Kidney epithelial cell (primary cell): ENCODE results near the gene LMO1. TPM values are rescaled to one million over a fixed set of nuclear protein-coding genes. Genes with fewer than 3 reads are reported as not detected.

Source experiments
- DNase-seq: peaks from one replicate; pipeline ENCODE4 v3.0.0-alpha.2; 2010; ENCODE audit warnings: low read depth
- H3K27me3 ChIP-seq: 2 replicates; pipeline ENCODE4 v1.6.0; 2011; ENCODE audit warnings: low read length; ENCODE audit not compliant: control insufficient read depth, insufficient read depth
- H3K36me3 ChIP-seq: 2 replicates; pipeline ENCODE4 v1.5.1; 2011; ENCODE audit warnings: low read length; ENCODE audit not compliant: control insufficient read depth, insufficient read depth
- H3K4me3 ChIP-seq: 2 replicates; pipeline ENCODE4 v1.5.1; 2011; ENCODE audit warnings: low read depth, mild to moderate bottlenecking, control low read depth, low read length
- total RNA-seq: library from RNA; depleted of rRNA; stranded (reverse); fragments of >200 nt; gene quantifications from 2 replicates; pipeline ENCODE4 v1.2.3, GENCODE V29; 2015
- TF ChIP-seq, protein P1 (sequence below): IDR thresholded peaks from 2 replicates; pipeline ENCODE4 v1.5.1; 2011; ENCODE audit warnings: mild to moderate bottlenecking, moderate library complexity, low read length, control low read depth, inconsistent platforms; ENCODE audit not compliant: insufficient read depth, poor library complexity, severe bottlenecking

The LMO1 gene
- total RNA-seq, 1 donor from 2014 or later: 0.50 TPM

- no peak for DNase-seq
- Histone ChIP-seq H3K4me3 (no peak overlapping the region), H3K36me3 (no peaks in the 10 kb centered on the region), H3K27me3 (peaks cover 46% of the 10 kb centered on the region)
- TF ChIP-seq, protein P1, sequence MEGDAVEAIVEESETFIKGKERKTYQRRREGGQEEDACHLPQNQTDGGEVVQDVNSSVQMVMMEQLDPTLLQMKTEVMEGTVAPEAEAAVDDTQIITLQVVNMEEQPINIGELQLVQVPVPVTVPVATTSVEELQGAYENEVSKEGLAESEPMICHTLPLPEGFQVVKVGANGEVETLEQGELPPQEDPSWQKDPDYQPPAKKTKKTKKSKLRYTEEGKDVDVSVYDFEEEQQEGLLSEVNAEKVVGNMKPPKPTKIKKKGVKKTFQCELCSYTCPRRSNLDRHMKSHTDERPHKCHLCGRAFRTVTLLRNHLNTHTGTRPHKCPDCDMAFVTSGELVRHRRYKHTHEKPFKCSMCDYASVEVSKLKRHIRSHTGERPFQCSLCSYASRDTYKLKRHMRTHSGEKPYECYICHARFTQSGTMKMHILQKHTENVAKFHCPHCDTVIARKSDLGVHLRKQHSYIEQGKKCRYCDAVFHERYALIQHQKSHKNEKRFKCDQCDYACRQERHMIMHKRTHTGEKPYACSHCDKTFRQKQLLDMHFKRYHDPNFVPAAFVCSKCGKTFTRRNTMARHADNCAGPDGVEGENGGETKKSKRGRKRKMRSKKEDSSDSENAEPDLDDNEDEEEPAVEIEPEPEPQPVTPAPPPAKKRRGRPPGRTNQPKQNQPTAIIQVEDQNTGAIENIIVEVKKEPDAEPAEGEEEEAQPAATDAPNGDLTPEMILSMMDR: no peak
Observed at GRCh38 chr11:8261291-8261690, 2.4 kb downstream of the LMO1 start.

DNA sequence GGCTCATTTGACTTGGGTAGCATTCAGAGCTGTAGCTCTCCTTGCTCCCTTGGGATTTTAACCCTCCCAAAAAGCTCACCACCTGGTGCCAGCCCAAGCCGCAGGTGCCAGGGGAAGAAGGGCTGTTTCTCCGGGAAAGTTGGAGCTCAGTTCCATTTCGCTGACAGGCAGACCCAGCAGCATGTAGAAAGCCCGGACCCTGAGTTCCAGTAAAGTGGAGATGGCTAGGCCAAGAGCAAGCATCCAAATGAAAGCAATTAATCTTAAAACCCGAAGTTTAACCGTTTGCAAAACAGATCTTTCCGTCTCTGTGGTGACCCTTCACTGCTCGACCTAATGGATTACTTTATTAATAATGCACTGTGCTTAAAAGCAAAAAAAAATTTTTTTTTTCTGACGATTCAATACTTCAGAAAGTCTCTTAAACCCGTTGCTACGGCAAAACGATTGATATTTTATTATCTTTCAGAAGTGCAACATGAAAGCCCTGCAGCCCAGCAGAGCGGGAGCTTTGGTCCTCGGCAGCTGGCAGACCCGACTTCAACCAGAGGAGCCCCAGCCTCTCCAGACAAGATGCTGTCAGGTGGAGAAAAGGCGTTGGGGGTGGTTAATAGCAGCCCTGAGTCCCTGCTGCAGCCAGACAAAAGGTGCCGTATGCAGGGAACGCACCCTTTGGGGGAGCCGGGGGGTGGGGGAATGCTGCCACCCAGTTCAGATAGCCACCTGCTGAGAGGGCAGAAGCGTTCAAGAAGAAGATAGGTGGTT lies 3.3 kb downstream of the LMO1 start:
- DNase-seq: no peak
- TF ChIP-seq, protein P1: no peak
- no peak overlapping the region for H3K4me3 ChIP-seq
- H3K36me3 ChIP-seq: no peaks in the 10 kb centered on the region
- peaks cover 38% of the 10 kb centered on the region for H3K27me3 ChIP-seq

DNA sequence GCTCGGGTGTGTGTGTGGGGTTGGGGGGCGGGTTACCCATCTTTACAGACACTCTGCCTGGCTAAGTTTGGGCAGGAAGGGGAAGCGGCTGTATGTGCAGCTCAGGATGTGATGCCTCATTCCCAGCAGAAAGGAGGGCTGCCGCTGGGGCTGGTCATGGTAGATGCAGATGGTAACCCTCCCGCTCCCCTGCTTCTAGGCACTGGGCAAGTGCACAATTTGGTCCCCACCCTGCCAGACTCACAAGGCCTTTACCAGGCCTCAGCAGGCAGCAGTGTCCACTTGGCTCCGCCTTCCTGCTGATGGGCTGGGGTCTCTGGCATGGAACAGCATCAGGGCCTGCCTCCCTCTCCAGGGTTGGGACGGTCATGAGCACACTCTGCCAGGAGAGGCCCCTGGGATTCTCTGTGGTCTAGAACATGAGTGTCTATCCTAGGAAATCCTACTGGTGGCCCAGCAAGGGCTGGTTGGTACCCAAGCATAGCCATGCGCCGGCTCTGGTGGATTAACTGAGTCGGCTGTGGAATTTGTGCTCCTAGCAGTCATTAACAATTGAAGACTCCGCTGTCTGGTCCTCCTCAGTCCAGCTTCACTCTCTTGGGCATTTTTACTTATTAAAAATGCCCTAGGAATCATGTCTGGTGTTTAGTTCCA lies 4.2 kb downstream of the LMO1 start:
- no peak for DNase-seq
- no peaks in the 10 kb centered on the region for H3K36me3 ChIP-seq
- H3K27me3 ChIP-seq: peaks cover 32% of the 10 kb centered on the region
- TF ChIP-seq, protein P1: no peak
- H3K4me3 ChIP-seq: no peak overlapping the region

- peaks cover 25% of the 10 kb centered on the region for H3K27me3 ChIP-seq
- TF ChIP-seq, protein P1: no peak
- no peak overlapping the region for H3K4me3 ChIP-seq
- H3K36me3 ChIP-seq: no peaks in the 10 kb centered on the region
- peak; percentile 82 for DNase-seq
Observed at GRCh38 chr11:8258784-8259183, 4.9 kb downstream of the LMO1 start.

GRCh38 chr11:8258289-8258688 lies 5.4 kb downstream of the LMO1 start:
- DNase-seq: no peak
- TF ChIP-seq, protein P1: no peak
- Histone ChIP-seq H3K4me3 (no peak overlapping the region), H3K36me3 (no peaks in the 10 kb centered on the region), H3K27me3 (peaks cover 23% of the 10 kb centered on the region)
